GM13976 (cell line): ENCODE results near the gene PFKL.

ENCODE experiments used
- DNase-seq: peaks from one replicate; pipeline ENCODE4 v3.0.0; 2012; ENCODE audit warnings: low spot score
- CTCF ChIP-seq: IDR thresholded peaks from 2 replicates; pipeline ENCODE4 v1.5.1; 2012; ENCODE audit warnings: borderline replicate concordance, mild to moderate bottlenecking; ENCODE audit not compliant: insufficient read depth; ENCODE audit errors: extremely low read depth, missing control alignments, control extremely low read depth
- in situ Hi-C: fragments of 300-500 bp; cut with MboI; formaldehyde crosslinking; loops from one replicate; pipeline ENCODE4 v1.12.0; 2022; ENCODE audit warnings: low sequenced_read_pairs, mixed read lengths, inconsistent platforms; ENCODE audit not compliant: unreplicated experiment

Gene PFKL

GRCh38 chr21:44327603-44327974 lies 27.7 kb downstream of the PFKL start:
- TF ChIP-seq CTCF = no peak
- DNase-seq = no peak
- in situ Hi-C loops = no loop called here

GRCh38 chr21:44328242-44328895 lies 28.5 kb downstream of the PFKL start:
- no peak for TF ChIP-seq CTCF
- in situ Hi-C loops = no loop called here
- DNase-seq = no peak

DNA sequence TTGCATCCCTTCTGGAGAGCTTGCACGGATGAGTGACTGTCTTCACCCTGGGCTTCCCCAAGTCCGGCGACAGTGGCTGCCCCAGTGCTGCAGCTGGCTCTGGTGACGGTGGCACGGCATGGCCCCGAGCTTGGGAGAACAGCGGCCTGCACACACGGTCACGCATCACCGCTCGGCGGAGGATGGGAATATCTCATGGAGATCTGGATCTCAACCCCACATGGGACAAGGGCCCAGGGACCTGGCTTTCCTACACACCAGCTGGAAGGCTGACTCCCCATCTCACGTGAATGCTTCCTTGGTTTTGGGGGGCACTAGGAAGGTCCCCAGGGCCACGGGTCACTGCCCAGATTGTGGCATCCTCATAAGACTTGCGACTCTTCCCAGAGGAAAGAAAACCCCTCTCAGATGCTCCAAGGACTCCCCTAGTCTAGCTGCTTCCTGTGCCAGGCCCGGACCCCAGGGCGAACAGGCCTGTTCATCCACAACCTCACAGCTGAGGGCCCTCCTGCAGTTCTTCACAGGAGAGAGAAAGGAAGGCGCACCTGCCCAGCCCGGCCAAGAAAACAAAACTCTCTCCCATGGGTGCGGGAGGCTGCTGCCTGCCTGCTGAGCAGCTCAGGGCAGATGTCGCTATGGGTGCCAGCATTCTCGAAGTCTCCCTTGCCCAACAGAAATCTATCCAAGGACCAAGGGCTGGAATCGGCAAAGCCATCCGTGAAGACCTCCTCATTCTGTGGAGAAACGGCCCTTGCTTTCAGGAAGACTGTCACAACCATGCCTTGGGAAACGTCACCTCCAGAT lies 29.4 kb downstream of the PFKL start:
- DNase-seq = no peak
- in situ Hi-C loops = no loop called here
- TF ChIP-seq CTCF = no peak

DNA sequence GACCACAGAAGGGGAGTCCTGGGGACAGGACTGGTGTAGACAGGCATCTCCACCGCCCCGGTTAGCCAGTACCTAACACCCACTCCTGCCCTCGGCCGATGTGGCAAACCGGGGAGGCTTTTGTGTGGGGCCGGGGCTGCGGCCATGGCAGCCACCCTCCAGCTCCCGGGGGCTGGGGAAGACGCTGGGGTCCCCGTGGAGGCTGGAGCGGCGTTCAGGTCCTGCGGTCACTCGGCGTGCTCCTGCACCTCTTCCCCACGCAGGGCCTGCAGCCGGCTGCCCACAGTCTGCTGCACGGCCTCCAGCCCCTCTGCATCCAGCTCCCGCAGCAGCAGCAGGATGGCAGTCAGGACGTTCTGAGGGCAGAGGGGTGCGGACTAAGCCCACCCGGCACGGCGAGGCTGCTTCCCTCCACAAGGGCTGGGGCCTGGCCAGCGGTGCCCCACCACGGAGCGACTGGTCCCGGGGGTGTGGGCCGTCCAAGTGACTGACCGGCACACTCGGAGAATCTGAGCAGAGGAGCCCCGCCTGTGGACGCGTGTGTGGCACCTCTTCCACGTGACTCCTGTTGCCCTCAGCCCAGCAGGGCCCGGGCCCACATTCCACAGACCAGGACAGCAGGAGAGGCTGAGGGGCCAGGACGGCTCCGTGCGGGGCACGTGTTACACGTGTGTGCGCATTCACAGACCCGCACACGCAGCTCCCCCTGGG lies 30.3 kb downstream of the PFKL start:
- no peak for DNase-seq
- in situ Hi-C loops = no loop called here
- TF ChIP-seq CTCF = no peak

- no peak for TF ChIP-seq CTCF
- no peak for DNase-seq
- in situ Hi-C loops = no loop called here
Observed at GRCh38 chr21:44330698-44331097, 30.8 kb downstream of the PFKL start.

GRCh38 chr21:44331209-44331608 lies 31.4 kb downstream of the PFKL start:
- in situ Hi-C loops = no loop called here
- no peak for TF ChIP-seq CTCF
- DNase-seq = no peak
